Body of pancreas (tissue), 4 donors: ENCODE results near the gene ZNF341.

Experiments used
- POLR2A ChIP-seq, 3 donors: fragments of 450-650 bp; IDR thresholded peaks; one replicate each; pipeline ENCODE4 v1.6.1; 2016; ENCODE audit warnings: antibody characterized with exemption in 3 of 3, mild to moderate bottlenecking in 2 of 3
- TF ChIP-seq, protein P1 (sequence below), 7 experiments: fragments of 450-650 bp in 4 of 7; fragments of 200-600 bp in 3 of 7; sonication (generic) in 3 of 7; IDR thresholded peaks; one replicate each; pipeline ENCODE4 v1.5.1; 2016 to 2019; ENCODE audit warnings: antibody characterized with exemption in 7 of 7

DNA sequence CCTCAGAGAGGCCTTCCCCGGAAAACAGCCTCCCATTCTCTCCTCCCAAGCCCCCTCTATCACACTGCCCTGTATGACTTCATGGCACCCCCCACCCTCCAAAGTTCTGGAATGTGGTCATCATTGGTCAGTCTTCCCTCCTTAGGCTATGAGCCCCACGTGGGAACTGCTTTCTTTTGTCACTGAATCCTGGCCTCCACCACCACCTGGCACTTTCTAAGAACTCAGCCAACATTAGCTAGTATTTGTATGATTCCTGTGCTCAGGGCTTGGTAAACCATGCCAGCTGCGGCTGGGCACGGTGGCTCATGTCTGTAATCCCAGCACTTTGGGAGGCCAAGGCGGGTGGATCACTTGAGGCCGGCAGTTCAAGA, 37.2 kb upstream of the ZNF341 start:
- TF ChIP-seq, protein P1, sequence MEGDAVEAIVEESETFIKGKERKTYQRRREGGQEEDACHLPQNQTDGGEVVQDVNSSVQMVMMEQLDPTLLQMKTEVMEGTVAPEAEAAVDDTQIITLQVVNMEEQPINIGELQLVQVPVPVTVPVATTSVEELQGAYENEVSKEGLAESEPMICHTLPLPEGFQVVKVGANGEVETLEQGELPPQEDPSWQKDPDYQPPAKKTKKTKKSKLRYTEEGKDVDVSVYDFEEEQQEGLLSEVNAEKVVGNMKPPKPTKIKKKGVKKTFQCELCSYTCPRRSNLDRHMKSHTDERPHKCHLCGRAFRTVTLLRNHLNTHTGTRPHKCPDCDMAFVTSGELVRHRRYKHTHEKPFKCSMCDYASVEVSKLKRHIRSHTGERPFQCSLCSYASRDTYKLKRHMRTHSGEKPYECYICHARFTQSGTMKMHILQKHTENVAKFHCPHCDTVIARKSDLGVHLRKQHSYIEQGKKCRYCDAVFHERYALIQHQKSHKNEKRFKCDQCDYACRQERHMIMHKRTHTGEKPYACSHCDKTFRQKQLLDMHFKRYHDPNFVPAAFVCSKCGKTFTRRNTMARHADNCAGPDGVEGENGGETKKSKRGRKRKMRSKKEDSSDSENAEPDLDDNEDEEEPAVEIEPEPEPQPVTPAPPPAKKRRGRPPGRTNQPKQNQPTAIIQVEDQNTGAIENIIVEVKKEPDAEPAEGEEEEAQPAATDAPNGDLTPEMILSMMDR (IDR thresholded peaks at IDR 0.05), result no peak
- no peak for TF ChIP-seq POLR2A (IDR thresholded peaks at IDR 0.05)
